Keratinocyte (primary cell): ENCODE measurements around the gene CFAP61. TPM values are rescaled to one million over a fixed set of nuclear protein-coding genes. Genes with fewer than 3 reads are reported as not detected.

ENCODE experiments used
- DNase-seq: peaks from one replicate; pipeline ENCODE4 v3.0.0-alpha.2; 2011; ENCODE audit warnings: low read depth, missing footprints, low spot score
- FAIRE-seq: peaks from 2 replicates; lab custom pipeline; 2011; peaks lifted over from hg19 to GRCh38; lab: Jason Lieb, UNC
- H2AFZ ChIP-seq: 2 replicates; pipeline ENCODE4 v1.6.0; 2012; ENCODE audit warnings: low read length, control low read depth, inconsistent platforms; ENCODE audit not compliant: control insufficient read depth
- H3K27ac ChIP-seq: 2 replicates; pipeline ENCODE4 v1.5.1; 2011; ENCODE audit warnings: low read length; ENCODE audit not compliant: control insufficient read depth, insufficient read depth
- H3K27me3 ChIP-seq: 3 replicates; pipeline ENCODE4 v1.6.0; 2011; ENCODE audit warnings: low read length; ENCODE audit not compliant: control insufficient read depth, insufficient read depth; ENCODE audit errors: extremely low read depth
- H3K36me3 ChIP-seq, 2 experiments: 2 replicates in 1 of 2; 3 replicates in 1 of 2; pipeline ENCODE4 v1.5.1; 2011; ENCODE audit warnings: low read length in 2 of 2, mild to moderate bottlenecking in 1 of 2; ENCODE audit not compliant: control insufficient read depth in 2 of 2, insufficient read depth in 2 of 2; ENCODE audit errors: extremely low read depth in 1 of 2
- H3K4me1 ChIP-seq: 3 replicates; pipeline ENCODE4 v1.5.1; 2011; ENCODE audit warnings: low read length; ENCODE audit not compliant: control insufficient read depth, insufficient read depth; ENCODE audit errors: extremely low read depth
- H3K4me2 ChIP-seq: 3 replicates; pipeline ENCODE4 v1.6.0; 2011; ENCODE audit warnings: low read depth, low read length; ENCODE audit not compliant: control insufficient read depth, insufficient read depth; ENCODE audit errors: extremely low read depth
- H3K4me3 ChIP-seq, 3 experiments: fragments of 200-600 bp in 1 of 3; sonication (generic) in 1 of 3; 2 replicates in 2 of 3; 3 replicates in 1 of 3; pipeline ENCODE4 v1.5.1; 2011 to 2016; ENCODE audit warnings: low read length in 3 of 3, mild to moderate bottlenecking in 3 of 3, control low read depth in 2 of 3, inconsistent platforms in 1 of 3, low read depth in 1 of 3, mixed read lengths in 1 of 3, mixed run types in 1 of 3, moderate library complexity in 1 of 3; ENCODE audit not compliant: control insufficient read depth in 2 of 3, insufficient read depth in 2 of 3; ENCODE audit errors: extremely low read depth in 1 of 3
- H3K79me2 ChIP-seq: 2 replicates; pipeline ENCODE4 v1.6.0; 2012; ENCODE audit warnings: low read length; ENCODE audit not compliant: control insufficient read depth, insufficient read depth
- H3K9ac ChIP-seq: 3 replicates; pipeline ENCODE4 v1.6.0; 2011; ENCODE audit warnings: low read length; ENCODE audit not compliant: control insufficient read depth, insufficient read depth; ENCODE audit errors: extremely low read depth
- H3K9me1 ChIP-seq: 3 replicates; pipeline ENCODE4 v1.6.0; 2011; ENCODE audit warnings: low read length; ENCODE audit not compliant: control insufficient read depth, insufficient read depth; ENCODE audit errors: extremely low read depth
- H3K9me3 ChIP-seq: 2 replicates; pipeline ENCODE4 v1.5.1; 2012; ENCODE audit warnings: low read depth, low read length; ENCODE audit not compliant: control insufficient read depth
- H4K20me1 ChIP-seq: 3 replicates; pipeline ENCODE4 v1.6.0; 2011; ENCODE audit warnings: low read length; ENCODE audit not compliant: control insufficient read depth, insufficient read depth; ENCODE audit errors: extremely low read depth
- CTCF ChIP-seq, 3 experiments: IDR thresholded peaks in 1 of 3; conservative IDR thresholded peaks in 1 of 3; optimal IDR thresholded peaks in 1 of 3; 2 replicates in 2 of 3; 3 replicates in 1 of 3; pipeline versions ENCODE3 to v1.5.1; 2011; ENCODE audit warnings: low read length in 3 of 3, mild to moderate bottlenecking in 3 of 3, moderate library complexity in 2 of 3, control low read depth in 1 of 3, inconsistent platforms in 1 of 3; ENCODE audit not compliant: insufficient read depth in 2 of 3; ENCODE audit errors: extremely low read depth in 1 of 3
- EZH2 ChIP-seq: IDR thresholded peaks from one replicate; pipeline ENCODE4 v1.6.1; 2012; ENCODE audit warnings: inconsistent platforms, mild to moderate bottlenecking, low read length, moderate library complexity
- dilution Hi-C: fragments of 300-500 bp; cut with MboI; formaldehyde crosslinking; loops from one replicate; pipeline ENCODE4 v1.7.0; 2020; ENCODE audit warnings: low sequenced_read_pairs; ENCODE audit not compliant: extremely low pct_ligation_motif_present
- polyA plus RNA-seq, 5 experiments: library from polyadenylated mRNA; depleted of rRNA in 3 of 5; stranded (reverse) in 3 of 5; stranded (forward) in 1 of 5; unstranded in 1 of 5; fragments of >200 nt; gene quantifications; 1 replicate in 1 of 5; 2 replicates in 3 of 5; 3 replicates in 1 of 5; pipeline versions ENCODE4 v1.2.1 to v1.2.3, GENCODE V29; 2011 to 2012; ENCODE audit warnings: missing spikeins in 2 of 5, low read depth in 1 of 5, low replicate concordance in 1 of 5

CFAP61 gene
- polyA plus RNA-seq, 1 donor (not counting 4 experiments of a cell fraction or from before 2014, with no cell fraction given), result 0.25 TPM

GRCh38 chr20:20317621-20318364, 265.5 kb downstream of the CFAP61 start:
- no peak overlapping the region for H3K9ac ChIP-seq
- H3K79me2 ChIP-seq, result no peaks in the 10 kb centered on the region
- H2AFZ ChIP-seq, result no peak overlapping the region
- FAIRE-seq, result no peak
- no peaks in the 10 kb centered on the region for H3K4me1 ChIP-seq
- H3K27ac ChIP-seq, result no peak overlapping the region
- H3K9me3 ChIP-seq, result no peaks in the 10 kb centered on the region
- H3K4me2 ChIP-seq, result no peak overlapping the region
- no peak overlapping the region for H3K4me3 ChIP-seq
- no peaks in the 10 kb centered on the region for H3K9me1 ChIP-seq
- TF ChIP-seq EZH2 (no peak), CTCF (optimal IDR thresholded peaks at IDR 0.05 in 1 of 3, IDR thresholded peaks at IDR 0.05 in 1 of 3, conservative IDR thresholded peaks at IDR 0.05 in 1 of 3; ENCODE audit: extremely low read depth in 1 of 3, insufficient read depth in 2 of 3, low read length in 3 of 3) (no peak)
- no peaks in the 10 kb centered on the region for H4K20me1 ChIP-seq
- H3K27me3 ChIP-seq, result no peaks in the 10 kb centered on the region
- dilution Hi-C loops, result no loop called here
- no peak for DNase-seq
- no peaks in the 10 kb centered on the region for H3K36me3 ChIP-seq

GRCh38 chr20:20318365-20319161, 266.2 kb downstream of the CFAP61 start:
- Histone ChIP-seq H3K27ac (no peak overlapping the region), H3K4me3 (no peak overlapping the region), H3K9me1 (no peaks in the 10 kb centered on the region), H4K20me1 (no peaks in the 10 kb centered on the region), H2AFZ (no peak overlapping the region), H3K4me2 (no peak overlapping the region), H3K36me3 (no peaks in the 10 kb centered on the region), H3K4me1 (no peaks in the 10 kb centered on the region), H3K27me3 (no peaks in the 10 kb centered on the region), H3K9me3 (no peaks in the 10 kb centered on the region), H3K79me2 (no peaks in the 10 kb centered on the region), H3K9ac (no peak overlapping the region)
- DNase-seq, result no peak
- dilution Hi-C loops, result no loop called here
- no peak for TF ChIP-seq EZH2
- TF ChIP-seq CTCF (optimal IDR thresholded peaks at IDR 0.05 in 1 of 3, IDR thresholded peaks at IDR 0.05 in 1 of 3, conservative IDR thresholded peaks at IDR 0.05 in 1 of 3; ENCODE audit: extremely low read depth in 1 of 3, insufficient read depth in 2 of 3, low read length in 3 of 3), result no peak
- FAIRE-seq, result no peak
